Lung (tissue), 12 donors: ENCODE measurements around the gene DAZAP1. TPM values are rescaled to one million over a fixed set of nuclear protein-coding genes. Genes with fewer than 3 reads are reported as not detected.

Source experiments
- ATAC-seq: fragments of 200-7000 bp; cut with Tn5 transposase; one replicate; pipeline ENCODE4 v1.9.1; 2020; ENCODE audit warnings: moderate number of reproducible peaks; ENCODE audit not compliant: insufficient read depth, low FRiP score
- DNase-seq, 3 donors: peaks; one replicate each; pipeline ENCODE4 v3.0.0-alpha.2; 2013 to 2017
- H3K27ac ChIP-seq, 2 donors: one replicate each; pipeline ENCODE4 v1.5.1; 2013; ENCODE audit warnings: mild to moderate bottlenecking in 2 of 2, moderate library complexity in 2 of 2, control low read depth in 1 of 2, inconsistent platforms in 1 of 2, low read depth in 1 of 2, low read length in 1 of 2
- H3K27me3 ChIP-seq, 3 donors: one replicate each; pipeline ENCODE4 v1.5.1; 2013; ENCODE audit warnings: low read length in 2 of 3; ENCODE audit not compliant: control insufficient read depth in 3 of 3, insufficient read depth in 3 of 3
- H3K36me3 ChIP-seq, 4 donors: one replicate each; pipeline ENCODE4 v1.5.1; 2013; ENCODE audit warnings: low read length in 4 of 4, mild to moderate bottlenecking in 1 of 4, moderate library complexity in 1 of 4; ENCODE audit not compliant: control insufficient read depth in 4 of 4, insufficient read depth in 4 of 4
- H3K4me1 ChIP-seq, 5 donors: one replicate each; pipeline ENCODE4 v1.5.1; 2013; ENCODE audit warnings: low read length in 5 of 5, mild to moderate bottlenecking in 2 of 5, moderate library complexity in 1 of 5; ENCODE audit not compliant: control insufficient read depth in 5 of 5, insufficient read depth in 5 of 5
- H3K4me3 ChIP-seq: one replicate; pipeline ENCODE4 v1.5.1; 2013; ENCODE audit warnings: mild to moderate bottlenecking, control low read depth, moderate library complexity
- H3K9ac ChIP-seq, 2 donors: one replicate each; pipeline ENCODE4 v1.5.1; 2013; ENCODE audit warnings: low read length in 2 of 2, control low read depth in 1 of 2; ENCODE audit not compliant: insufficient read depth in 1 of 2
- H3K9me3 ChIP-seq, 4 donors: one replicate each; pipeline ENCODE4 v1.5.1; 2013; ENCODE audit warnings: low read length in 3 of 4, mild to moderate bottlenecking in 1 of 4, moderate library complexity in 1 of 4; ENCODE audit not compliant: control insufficient read depth in 4 of 4, insufficient read depth in 3 of 4
- CTCF ChIP-seq: IDR thresholded peaks from 2 replicates; pipeline ENCODE4 v1.5.1; 2012; ENCODE audit warnings: mild to moderate bottlenecking; ENCODE audit errors: control extremely low read depth, extremely low read depth
- WGBS, 2 donors: extraction: QIAGEN DNeasy Blood & Tissue Kit; methylation state at CpG; one replicate each; pipeline ENCODE4 v1.1.7; 2013; 5-methylcytosine and 5-hydroxymethylcytosine counted together
- polyA plus RNA-seq, 2 donors: library from polyadenylated mRNA; stranded (reverse); fragments of 200-250 nt; gene quantifications; one replicate each; pipeline ENCODE4 v1.2.1, GENCODE V29; 2013
- total RNA-seq, 2 donors: library from RNA; depleted of rRNA in 1 of 2; stranded (reverse); fragments of >200 nt in 1 of 2; gene quantifications; one replicate each; pipeline ENCODE4 v1.2.1, GENCODE V29; 2014 to 2021
- donor health status: control.
- donor health status: control.
- donor health status: Bipolar disorder and iron deficiency.
- donor health status: healthy.
- donor health status: DM: yes; HTN: yes; CAD: no.

The DAZAP1 gene
- total and polyA plus RNA-seq, 4 donors = 61.4 to 125 (median 80.1) TPM

DNA sequence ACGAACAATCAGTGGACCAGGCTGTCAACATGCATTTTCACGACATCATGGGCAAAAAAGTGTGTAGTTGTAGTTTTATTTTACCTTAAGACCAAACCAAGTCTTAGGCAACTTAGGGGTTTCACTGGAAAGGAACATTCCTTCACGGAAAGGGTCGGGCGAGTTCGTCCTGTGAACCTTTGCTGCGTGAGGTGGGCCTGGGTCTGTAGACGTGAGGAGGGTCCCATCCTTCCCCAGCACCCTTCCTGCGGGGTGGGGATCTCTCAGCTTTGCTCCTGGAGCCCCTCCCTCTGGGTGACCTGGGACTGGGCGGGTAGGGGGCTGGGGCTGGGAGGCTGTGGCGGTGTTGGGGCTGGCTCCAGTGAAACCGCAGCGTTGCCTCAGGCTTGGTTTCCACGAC lies 18.5 kb downstream of the DAZAP1 start:
- DNase-seq = no peak
- TF ChIP-seq CTCF = no peak
- H3K27ac ChIP-seq = no peak overlapping the region

GRCh38 chr19:1426736-1427135 lies 19.4 kb downstream of the DAZAP1 start:
- Histone ChIP-seq H3K36me3 (peaks cover 9 to 76% (median 37%) of the 10 kb centered on the region in 4 donors), H3K27me3 (no peaks in the 10 kb centered on the region), H3K9me3 (no peaks in the 10 kb centered on the region), H3K9ac (no peak overlapping the region), H3K27ac (no peak overlapping the region), H3K4me3 (no peak overlapping the region), H3K4me1 (no peaks in the 10 kb centered on the region)
- no peak for DNase-seq
- TF ChIP-seq CTCF = no peak
- no peak for ATAC-seq
- WGBS, 2 donors = 87 to 90% methylated on average over 9 of the region's 9 CpGs

More for the DNA sequence above, 18.5 kb downstream of the DAZAP1 start:
- ATAC-seq = no peak
- H3K4me3 ChIP-seq = no peak overlapping the region
- peaks cover 9 to 80% (median 33%) of the 10 kb centered on the region in 4 donors for H3K36me3 ChIP-seq
- H3K9ac ChIP-seq = no peak overlapping the region
- H3K27me3 ChIP-seq = no peaks in the 10 kb centered on the region
- WGBS, 2 donors = 94 to 96% methylated on average over 13 to 14 of the region's 14 CpGs
- H3K9me3 ChIP-seq = no peaks in the 10 kb centered on the region
- no peaks in the 10 kb centered on the region for H3K4me1 ChIP-seq

DNA sequence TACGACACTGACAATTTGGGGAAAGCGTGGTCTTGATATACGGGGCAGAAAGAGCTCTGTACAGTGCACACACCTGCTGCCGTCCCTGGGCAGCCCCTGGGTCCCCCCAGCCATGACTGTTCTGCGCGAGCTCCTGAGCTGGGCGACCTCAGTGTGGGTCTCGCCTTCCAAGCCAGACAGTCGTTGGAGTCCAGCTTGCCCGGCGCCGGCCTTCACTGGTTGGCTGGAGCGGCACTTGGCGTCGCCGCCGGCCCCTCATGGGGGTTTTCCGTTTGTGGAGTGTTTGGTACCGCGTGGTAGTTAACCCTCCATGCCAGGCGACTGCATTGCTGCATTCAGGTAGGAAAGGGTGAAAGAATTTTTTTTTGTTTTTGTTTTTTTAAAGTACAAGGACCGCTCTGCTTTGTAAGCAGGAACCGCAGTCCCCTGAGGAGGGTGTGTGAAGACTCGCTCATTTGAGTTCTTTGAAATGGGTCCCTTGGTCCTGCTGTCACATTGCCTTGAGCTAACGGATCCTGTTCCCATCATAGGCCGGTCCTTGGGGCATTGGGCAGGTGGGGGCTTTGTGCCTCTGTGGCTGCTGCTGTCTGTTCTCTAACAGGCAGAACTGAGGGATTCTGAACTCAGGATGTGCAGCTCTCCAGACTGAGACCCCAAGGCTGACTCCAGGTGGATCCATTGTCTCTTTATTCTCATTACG lies 20.0 kb downstream of the DAZAP1 start:
- Histone ChIP-seq H3K9ac (no peak overlapping the region), H3K4me3 (no peak overlapping the region), H3K36me3 (peaks cover 9 to 76% (median 38%) of the 10 kb centered on the region in 4 donors), H3K4me1 (no peaks in the 10 kb centered on the region), H3K9me3 (no peaks in the 10 kb centered on the region), H3K27ac (no peak overlapping the region), H3K27me3 (no peaks in the 10 kb centered on the region)
- WGBS, 2 donors = 94 to 96% methylated on average over 24 to 27 of the region's 27 CpGs
- no peak for DNase-seq
- no peak for TF ChIP-seq CTCF
- ATAC-seq = no peak
